Cardiac fibroblast (primary cell): ENCODE results near the gene AP1M1.

Experiments used
- DNase-seq, 2 donors: peaks; one replicate each; pipeline versions ENCODE4 v3.0.0 to v3.0.0-alpha.2; 2010; ENCODE audit warnings: low read depth in 2 of 2
- H3K4me3 ChIP-seq, 2 donors: replicated peaks in 1 of 2; 1 replicate in 1 of 2; 2 replicates in 1 of 2; pipeline ENCODE4 v1.5.1; 2011; ENCODE audit warnings: low read depth in 2 of 2, low read length in 2 of 2, mild to moderate bottlenecking in 2 of 2, moderate library complexity in 1 of 2
- TF ChIP-seq, protein P1 (sequence below): IDR thresholded peaks from one replicate; pipeline ENCODE4 v1.5.1; 2011; ENCODE audit warnings: low read depth, mild to moderate bottlenecking, low read length, inconsistent platforms

AP1M1 gene

DNA sequence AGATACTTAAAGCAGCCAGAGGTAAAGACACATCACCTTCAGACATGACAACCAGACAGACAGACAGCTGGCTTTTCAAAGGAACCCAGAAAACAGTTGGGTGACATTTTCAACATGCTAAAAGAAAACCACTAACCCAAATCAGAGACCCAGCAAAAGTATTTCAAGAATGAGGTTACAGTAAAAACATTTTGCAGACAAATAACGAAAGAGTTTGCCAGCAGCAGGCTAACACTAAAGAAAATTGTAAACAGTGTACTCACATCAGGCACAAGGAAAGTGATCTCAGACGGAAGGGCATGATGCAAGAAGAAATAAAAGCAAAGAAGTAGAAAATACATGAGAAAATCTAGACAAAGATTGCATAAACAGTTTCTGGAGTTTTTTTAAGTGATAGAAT is 46.4 kb downstream of the AP1M1 start:
- TF ChIP-seq, protein P1, sequence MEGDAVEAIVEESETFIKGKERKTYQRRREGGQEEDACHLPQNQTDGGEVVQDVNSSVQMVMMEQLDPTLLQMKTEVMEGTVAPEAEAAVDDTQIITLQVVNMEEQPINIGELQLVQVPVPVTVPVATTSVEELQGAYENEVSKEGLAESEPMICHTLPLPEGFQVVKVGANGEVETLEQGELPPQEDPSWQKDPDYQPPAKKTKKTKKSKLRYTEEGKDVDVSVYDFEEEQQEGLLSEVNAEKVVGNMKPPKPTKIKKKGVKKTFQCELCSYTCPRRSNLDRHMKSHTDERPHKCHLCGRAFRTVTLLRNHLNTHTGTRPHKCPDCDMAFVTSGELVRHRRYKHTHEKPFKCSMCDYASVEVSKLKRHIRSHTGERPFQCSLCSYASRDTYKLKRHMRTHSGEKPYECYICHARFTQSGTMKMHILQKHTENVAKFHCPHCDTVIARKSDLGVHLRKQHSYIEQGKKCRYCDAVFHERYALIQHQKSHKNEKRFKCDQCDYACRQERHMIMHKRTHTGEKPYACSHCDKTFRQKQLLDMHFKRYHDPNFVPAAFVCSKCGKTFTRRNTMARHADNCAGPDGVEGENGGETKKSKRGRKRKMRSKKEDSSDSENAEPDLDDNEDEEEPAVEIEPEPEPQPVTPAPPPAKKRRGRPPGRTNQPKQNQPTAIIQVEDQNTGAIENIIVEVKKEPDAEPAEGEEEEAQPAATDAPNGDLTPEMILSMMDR: no peak
- no peak overlapping the region for H3K4me3 ChIP-seq
- peak; percentile 43 to 46 for DNase-seq

DNA sequence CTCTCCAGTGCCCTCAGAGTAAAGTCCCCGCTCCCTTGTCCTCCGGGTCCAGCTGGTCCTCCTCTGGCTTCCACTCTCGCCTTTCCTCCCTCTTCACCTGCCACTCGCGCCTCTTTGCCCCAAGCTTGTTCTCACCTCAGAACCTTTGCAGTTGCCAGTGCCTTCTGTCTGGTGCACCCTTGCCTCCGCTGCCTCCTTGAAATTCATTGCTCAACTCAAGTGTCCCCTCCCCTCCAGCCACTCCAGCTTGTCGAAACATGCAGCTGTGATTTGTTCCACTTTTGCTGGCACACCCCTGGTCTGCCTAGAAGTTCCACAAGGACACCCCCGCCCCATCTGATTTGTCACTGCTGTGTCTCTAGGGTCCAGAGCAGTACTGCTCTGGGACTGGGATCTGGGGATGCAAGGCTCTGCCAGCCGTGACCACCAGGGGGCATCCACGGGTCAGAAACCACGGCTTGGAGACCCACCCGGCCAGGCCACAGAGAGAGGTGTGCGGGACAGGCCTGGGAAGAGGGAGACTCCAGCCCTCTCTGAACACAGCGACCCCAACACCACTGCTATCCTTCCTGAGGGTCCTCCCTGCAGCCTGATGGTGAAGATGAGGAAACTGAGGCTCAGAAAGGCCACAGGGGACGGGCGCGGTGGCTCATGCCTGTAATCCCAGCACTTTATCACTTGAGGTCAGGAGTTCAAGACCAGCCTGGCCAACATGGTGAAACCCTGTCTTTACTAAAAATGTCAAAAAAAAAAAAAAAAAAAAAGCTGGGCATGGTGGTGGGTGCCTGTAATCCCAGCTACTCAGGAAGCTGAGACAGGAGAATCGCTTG is 49.9 kb downstream of the AP1M1 start:
- peak; percentile 77 to 82 for DNase-seq
- no peak overlapping the region for H3K4me3 ChIP-seq
- TF ChIP-seq, protein P1: peak; percentile 97

GRCh38 chr19:16248380-16249023 is 50.8 kb downstream of the AP1M1 start:
- TF ChIP-seq, protein P1: no peak
- no peak for DNase-seq
- no peak overlapping the region for H3K4me3 ChIP-seq

GRCh38 chr19:16249826-16250404 is 52.2 kb downstream of the AP1M1 start:
- no peak overlapping the region for H3K4me3 ChIP-seq
- TF ChIP-seq, protein P1: no peak
- peak; percentile 16 to 43 for DNase-seq

GRCh38 chr19:16252459-16253205 is 54.9 kb downstream of the AP1M1 start:
- no peak for DNase-seq
- TF ChIP-seq, protein P1: no peak
- no peak overlapping the region for H3K4me3 ChIP-seq

GRCh38 chr19:16254851-16255408 is 57.2 kb downstream of the AP1M1 start:
- no peak overlapping the region for H3K4me3 ChIP-seq
- DNase-seq: no peak
- TF ChIP-seq, protein P1: no peak
